Measurements from ENCODE around the gene SIAH2. TPM values are rescaled to one million over a fixed set of nuclear protein-coding genes. Genes with fewer than 3 reads are reported as not detected.

SIAH2 gene
- total and polyA plus RNA-seq, 4 experiments from 2014 or later: 28.3 to 48.3 (median 32.7) TPM

DNA sequence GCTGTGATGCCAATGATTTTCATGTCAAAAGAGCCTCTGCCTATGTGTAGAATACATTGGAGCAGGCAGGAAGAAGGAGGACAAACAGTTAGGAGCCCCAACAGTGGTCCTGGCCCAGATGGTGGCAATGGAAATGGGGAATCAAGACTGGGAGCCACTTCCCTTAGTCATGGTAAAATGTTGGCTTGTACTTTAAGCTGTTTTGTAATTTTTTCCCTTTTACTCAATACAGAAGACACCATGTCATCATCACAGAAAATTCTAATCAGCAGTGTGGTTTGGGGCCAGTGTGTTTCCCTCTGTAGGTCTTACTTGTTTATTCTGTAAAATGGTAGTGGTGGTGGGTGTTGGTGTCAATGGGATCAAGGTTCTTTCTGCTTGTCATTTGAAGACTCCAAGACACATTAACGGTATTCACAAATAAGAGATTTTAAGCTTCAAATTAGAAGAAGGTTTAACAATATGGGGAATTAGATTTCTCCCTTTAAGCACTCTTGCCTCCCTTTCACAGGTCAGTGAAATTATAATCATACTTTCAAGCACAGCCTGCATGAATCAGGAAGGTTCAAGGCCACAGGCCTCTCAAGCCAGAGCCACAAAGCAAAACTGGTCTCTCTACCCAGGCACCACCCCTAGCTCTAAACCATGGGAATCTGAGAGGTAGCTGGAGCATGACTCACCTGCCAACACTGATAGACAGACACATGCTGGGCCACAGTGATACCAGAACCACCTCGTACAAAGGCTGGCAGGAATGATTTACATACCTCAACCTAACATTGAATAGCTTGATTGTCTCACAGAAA is 24.9 kb downstream of the SIAH2 start:
- H3K4me1 ChIP-seq (ENCODE audit: insufficient read depth, low read length): peaks cover 47% of the 10 kb centered on the region
- CTCF ChIA-PET (ENCODE audit: partially characterized antibody): interaction anchor here (1.0 to 1.6 kb wide), 3 partner anchors 16 to 50 kb away, joined by 3 to 6 read pairs (median 5); no protein-coding TSS in a partner anchor
- peaks cover 29 to 60% (median 45%) of the 10 kb centered on the region in 4 donors for H3K4me1 Mint-ChIP-seq

DNA sequence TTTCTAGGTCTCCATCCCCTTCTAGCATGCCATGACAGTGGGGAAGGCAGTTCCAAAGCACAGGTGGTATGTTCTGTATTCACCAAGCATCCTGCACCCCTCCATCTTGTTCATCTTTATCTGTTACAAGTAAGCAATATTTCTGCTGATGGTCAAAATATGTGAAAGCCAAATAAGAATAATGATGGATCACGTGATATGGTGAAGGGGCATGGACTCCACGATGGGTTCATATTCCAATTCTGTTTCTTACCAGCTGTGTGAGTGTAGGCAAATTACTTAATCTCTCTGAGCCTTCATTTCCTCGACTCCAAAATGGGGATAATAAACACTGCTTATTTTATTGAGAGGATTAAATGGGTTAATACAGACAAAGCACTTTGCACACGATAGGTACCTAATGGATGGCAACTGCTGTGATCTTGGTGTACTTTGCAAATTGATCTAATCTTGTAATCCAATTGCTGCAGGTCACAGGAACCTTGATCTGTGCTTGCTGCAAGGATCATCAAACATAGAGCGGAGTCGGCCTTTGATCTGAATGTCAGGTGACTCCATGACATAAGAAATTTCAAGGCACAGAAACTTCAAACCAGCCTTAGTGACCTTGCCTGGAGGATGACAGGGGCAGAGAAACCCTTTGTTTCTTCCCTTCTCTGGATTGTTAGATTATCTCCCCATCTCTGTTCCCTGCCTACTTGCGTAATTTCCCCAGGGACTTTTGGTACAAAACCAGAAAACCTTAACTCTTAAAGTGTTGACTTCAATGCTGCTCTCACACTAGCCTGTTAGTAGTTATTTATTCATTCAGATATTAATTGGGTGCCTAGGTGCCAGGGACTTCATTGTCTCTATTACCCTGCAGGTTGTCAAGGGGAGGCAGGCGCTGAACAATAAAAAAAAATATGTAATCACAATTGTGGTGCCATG is 25.8 kb downstream of the SIAH2 start:
- H3K4me3 Mint-ChIP-seq: no peak overlapping the region
- H3K27me3 Mint-ChIP-seq: no peaks in the 10 kb centered on the region
- POLR2A ChIA-PET (ENCODE audit: partially characterized antibody): interaction anchor here (0.7 to 1.7 kb wide), 2 partner anchors 14 to 26 kb away, joined by 3 to 5 read pairs; partner anchors contain the start of gene SIAH2
- intact Hi-C loops (cut with micrococcal nuclease): no loop called here
- Histone ChIP-seq H3K9me3 (ENCODE audit: control insufficient read depth in 1 of 2, low read length in 2 of 2) (no peaks in the 10 kb centered on the region), H3K4me1 (ENCODE audit: insufficient read depth, low read length) (peaks cover 41% of the 10 kb centered on the region), H3K36me3 (ENCODE audit: insufficient read depth, low read length) (peaks cover 11% of the 10 kb centered on the region), H3K27me3 (ENCODE audit: insufficient read depth, low read length) (no peaks in the 10 kb centered on the region), H3K27ac (ENCODE audit: low read depth, low read length) (no peak overlapping the region), H3K4me3 (ENCODE audit: low read length in 2 of 2) (no peak overlapping the region)
- CTCF ChIA-PET (ENCODE audit: partially characterized antibody): interaction anchor here (1.0 to 1.6 kb wide), 2 partner anchors 15 to 51 kb away, joined by 3 to 6 read pairs; no protein-coding TSS in a partner anchor
- H3K4me1 Mint-ChIP-seq: peaks cover 23 to 50% (median 39%) of the 10 kb centered on the region in 4 donors
- peaks cover 0 to 2% (median 0%) of the 10 kb centered on the region in 8 donors for H3K9me3 Mint-ChIP-seq
- peak overlapping the region in 5 of 7 donors; percentile 1 to 89 (median 47) for H3K27ac Mint-ChIP-seq
- DNase-seq: peak in 3 of 5 donors; percentile 10 to 59 (median 25)
- H3K36me3 Mint-ChIP-seq: peaks cover 11 to 16% of the 10 kb centered on the region in 2 donors

More for the DNA sequence above, 24.9 kb downstream of the SIAH2 start:
- Histone ChIP-seq H3K27me3 (ENCODE audit: insufficient read depth, low read length) (no peaks in the 10 kb centered on the region), H3K9me3 (ENCODE audit: control insufficient read depth in 1 of 2, low read length in 2 of 2) (no peaks in the 10 kb centered on the region), H3K36me3 (ENCODE audit: insufficient read depth, low read length) (peaks cover 20% of the 10 kb centered on the region), H3K4me3 (ENCODE audit: low read length in 2 of 2) (no peak overlapping the region), H3K27ac (ENCODE audit: low read depth, low read length) (no peak overlapping the region)
- Mint-ChIP-seq H3K4me3 (no peak overlapping the region), H3K27ac (peak overlapping the region in 5 of 7 donors; percentile 1 to 89 (median 36)), H3K36me3 (peaks cover 18 to 22% of the 10 kb centered on the region in 2 donors), H3K9me3 (peaks cover 0 to 2% (median 0%) of the 10 kb centered on the region in 8 donors), H3K27me3 (no peaks in the 10 kb centered on the region)
- POLR2A ChIA-PET (ENCODE audit: partially characterized antibody): interaction anchor here (0.7 to 1.1 kb wide), 2 partner anchors 13 to 25 kb away, joined by 3 to 7 read pairs; partner anchors contain the start of gene SIAH2
- intact Hi-C loops (cut with micrococcal nuclease): no loop called here
- DNase-seq: peak in 1 of 5 donors; percentile 43

DNA sequence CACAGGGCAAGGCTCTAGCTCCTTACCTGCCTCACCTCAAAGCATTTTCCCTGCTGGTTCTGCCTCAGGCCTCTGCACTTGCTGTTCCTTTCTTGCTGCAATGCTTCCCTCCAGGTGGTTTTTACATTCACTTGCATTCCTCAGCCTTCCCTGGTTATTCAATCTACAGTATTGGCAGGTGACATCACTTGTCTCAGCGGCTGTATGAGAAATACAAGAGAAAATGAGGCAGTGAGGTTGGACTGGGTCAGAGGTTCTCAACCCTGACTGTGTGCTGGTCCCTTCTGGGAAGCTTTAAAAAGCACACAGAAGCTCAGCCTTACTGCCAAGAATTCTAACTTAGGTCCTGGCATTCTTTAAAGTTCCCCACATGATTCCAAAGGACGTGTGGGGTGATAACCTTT is 26.7 kb downstream of the SIAH2 start:
- no peaks in the 10 kb centered on the region for H3K27me3 ChIP-seq (ENCODE audit: insufficient read depth, low read length)
- H3K27me3 Mint-ChIP-seq: no peaks in the 10 kb centered on the region
- H3K36me3 Mint-ChIP-seq: peaks cover 7% of the 10 kb centered on the region in 2 donors
- peaks cover 22 to 43% (median 35%) of the 10 kb centered on the region in 4 donors for H3K4me1 Mint-ChIP-seq
- peak overlapping the region in 1 of 7 donors; percentile 1 for H3K27ac Mint-ChIP-seq
- ChIA-PET POLR2A (ENCODE audit: partially characterized antibody) (interaction anchor here (1.7 kb wide), 1 partner anchor 27 kb away, joined by 5 read pairs; the partner anchor contains the start of gene SIAH2), CTCF (ENCODE audit: partially characterized antibody) (interaction anchor here (1.7 kb wide), 1 partner anchor 15 kb away, joined by 7 read pairs; no protein-coding TSS in a partner anchor)
- no peaks in the 10 kb centered on the region for H3K9me3 ChIP-seq (ENCODE audit: control insufficient read depth in 1 of 2, low read length in 2 of 2)
- H3K27ac ChIP-seq (ENCODE audit: low read depth, low read length): no peak overlapping the region
- peaks cover 0 to 2% (median 0%) of the 10 kb centered on the region in 8 donors for H3K9me3 Mint-ChIP-seq
- DNase-seq: no peak
- intact Hi-C loops (cut with micrococcal nuclease): no loop called here
- no peak overlapping the region for H3K4me3 Mint-ChIP-seq
- H3K4me3 ChIP-seq (ENCODE audit: low read length in 2 of 2): no peak overlapping the region
- H3K4me1 ChIP-seq (ENCODE audit: insufficient read depth, low read length): peaks cover 36% of the 10 kb centered on the region
- peaks cover 3% of the 10 kb centered on the region for H3K36me3 ChIP-seq (ENCODE audit: insufficient read depth, low read length)

GRCh38 chr3:150734795-150735119 is 28.2 kb downstream of the SIAH2 start:
- Histone ChIP-seq H3K4me3 (ENCODE audit: low read length in 2 of 2) (no peak overlapping the region), H3K27me3 (ENCODE audit: insufficient read depth, low read length) (no peaks in the 10 kb centered on the region), H3K4me1 (ENCODE audit: insufficient read depth, low read length) (peaks cover 21% of the 10 kb centered on the region), H3K27ac (ENCODE audit: low read depth, low read length) (no peak overlapping the region), H3K9me3 (ENCODE audit: control insufficient read depth in 1 of 2, low read length in 2 of 2) (no peaks in the 10 kb centered on the region), H3K36me3 (ENCODE audit: insufficient read depth, low read length) (no peaks in the 10 kb centered on the region)
- CTCF ChIA-PET (ENCODE audit: partially characterized antibody): interaction anchor here (1.1 to 1.7 kb wide), 4 partner anchors 8 to 53 kb away, joined by 3 to 7 read pairs (median 6); no protein-coding TSS in a partner anchor
- peaks cover 0 to under 1% (median 0%) of the 10 kb centered on the region in 8 donors for H3K9me3 Mint-ChIP-seq
- H3K36me3 Mint-ChIP-seq: no peaks in the 10 kb centered on the region
- no peak for DNase-seq
- no peak overlapping the region for H3K27ac Mint-ChIP-seq
- H3K4me1 Mint-ChIP-seq: peaks cover 11 to 28% (median 21%) of the 10 kb centered on the region in 4 donors
- no peaks in the 10 kb centered on the region for H3K27me3 Mint-ChIP-seq
- H3K4me3 Mint-ChIP-seq: no peak overlapping the region
- POLR2A ChIA-PET (ENCODE audit: partially characterized antibody): interaction anchor here (2.2 kb wide), 1 partner anchor 29 kb away, joined by 9 read pairs; the partner anchor contains the start of gene SIAH2
- intact Hi-C loops (cut with micrococcal nuclease): no loop called here

DNA sequence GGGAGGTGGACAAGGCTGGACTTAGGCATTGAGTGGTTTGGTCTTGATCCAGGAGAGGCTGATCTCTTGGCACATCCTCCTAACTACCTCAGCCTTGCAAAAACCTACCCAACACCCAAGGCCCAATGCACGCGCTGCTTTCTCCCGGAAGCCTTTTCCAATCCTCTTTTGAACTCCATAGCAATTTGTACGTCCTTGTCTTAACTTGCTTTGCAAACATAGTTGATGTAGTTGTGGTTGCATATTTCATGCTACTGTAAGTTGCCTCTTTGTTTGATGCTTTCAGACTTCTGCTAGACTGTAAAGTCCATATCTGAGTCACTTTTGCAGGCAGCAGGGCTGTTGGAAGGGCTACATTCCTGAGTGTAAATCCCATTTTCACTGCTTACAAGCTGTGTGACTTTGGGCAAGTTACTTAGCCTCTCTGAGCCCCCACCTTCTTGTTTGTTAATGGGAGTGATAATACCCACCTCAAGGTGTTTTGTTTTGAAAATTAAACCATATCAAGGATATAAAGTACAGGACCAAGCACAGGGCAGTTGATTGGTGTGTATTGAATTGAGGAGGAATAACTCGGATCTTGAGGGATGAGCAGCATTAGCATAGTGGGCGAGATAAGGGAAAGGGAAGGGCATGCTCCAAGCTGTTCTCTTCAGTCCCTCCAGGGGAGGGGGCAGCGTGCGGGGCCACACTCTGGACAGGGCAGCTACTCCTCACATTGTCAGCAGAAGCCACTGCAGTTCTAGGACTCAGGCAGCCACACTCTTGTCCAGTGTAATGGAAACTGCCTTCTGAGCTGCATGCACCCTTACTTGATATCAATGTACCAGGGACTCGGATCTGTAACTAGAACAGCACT is 28.8 kb downstream of the SIAH2 start:
- Histone ChIP-seq H3K4me3 (ENCODE audit: low read length in 2 of 2) (no peak overlapping the region), H3K27ac (ENCODE audit: low read depth, low read length) (no peak overlapping the region), H3K36me3 (ENCODE audit: insufficient read depth, low read length) (no peaks in the 10 kb centered on the region), H3K27me3 (ENCODE audit: insufficient read depth, low read length) (no peaks in the 10 kb centered on the region), H3K9me3 (ENCODE audit: control insufficient read depth in 1 of 2, low read length in 2 of 2) (no peaks in the 10 kb centered on the region), H3K4me1 (ENCODE audit: insufficient read depth, low read length) (peaks cover 15% of the 10 kb centered on the region)
- POLR2A ChIA-PET (ENCODE audit: partially characterized antibody): interaction anchor here (2.2 kb wide), 1 partner anchor 30 kb away, joined by 9 read pairs; the partner anchor contains the start of gene SIAH2
- peaks cover 6 to 22% (median 16%) of the 10 kb centered on the region in 4 donors for H3K4me1 Mint-ChIP-seq
- DNase-seq: no peak
- CTCF ChIA-PET (ENCODE audit: partially characterized antibody): interaction anchor here (1.1 to 1.6 kb wide), 3 partner anchors 9 to 54 kb away, joined by 3 to 6 read pairs (median 5); no protein-coding TSS in a partner anchor
- intact Hi-C loops (cut with micrococcal nuclease): no loop called here
- no peak overlapping the region for H3K4me3 Mint-ChIP-seq
- H3K27ac Mint-ChIP-seq: no peak overlapping the region
- no peaks in the 10 kb centered on the region for H3K27me3 Mint-ChIP-seq
- H3K36me3 Mint-ChIP-seq: no peaks in the 10 kb centered on the region
- no peaks in the 10 kb centered on the region for H3K9me3 Mint-ChIP-seq

DNA sequence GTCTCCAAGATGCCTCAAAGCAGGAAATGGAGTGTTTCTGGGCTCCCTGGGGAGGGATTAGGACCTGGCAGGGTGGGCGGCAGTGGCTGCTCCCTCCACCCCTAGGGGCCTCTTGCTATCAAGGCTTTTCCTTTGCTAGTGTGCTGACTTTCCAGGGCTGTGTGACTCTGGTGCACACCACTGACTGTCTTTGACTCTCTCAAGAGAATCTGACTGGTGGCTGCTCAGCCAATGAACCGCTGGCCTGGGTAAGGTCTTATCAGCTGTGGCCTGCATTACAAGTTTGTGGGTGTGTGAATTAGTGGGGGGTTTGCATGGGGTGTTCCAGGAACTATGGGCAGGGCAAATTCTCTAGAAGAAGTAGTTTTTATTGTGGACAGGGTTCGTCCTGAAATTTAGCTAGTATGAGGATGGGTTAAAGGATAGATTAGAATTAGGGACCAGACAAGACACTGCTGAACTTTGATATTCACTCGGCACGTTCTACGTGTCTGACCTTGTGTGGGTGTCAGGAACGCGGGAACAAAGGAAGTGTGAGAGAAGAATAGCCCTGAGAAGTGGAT is 29.5 kb downstream of the SIAH2 start:
- H3K36me3 Mint-ChIP-seq: no peaks in the 10 kb centered on the region
- peaks cover 6 to 16% (median 11%) of the 10 kb centered on the region in 4 donors for H3K4me1 Mint-ChIP-seq
- H3K4me3 ChIP-seq (ENCODE audit: low read length in 2 of 2): no peak overlapping the region
- ChIA-PET CTCF (ENCODE audit: partially characterized antibody) (interaction anchor here (1.5 to 1.6 kb wide), 2 partner anchors 10 to 12 kb away, joined by 3 to 6 read pairs; no protein-coding TSS in a partner anchor), POLR2A (ENCODE audit: partially characterized antibody) (interaction anchor here (2.2 kb wide), 1 partner anchor 30 kb away, joined by 9 read pairs; the partner anchor contains the start of gene SIAH2)
- H3K4me1 ChIP-seq (ENCODE audit: insufficient read depth, low read length): peaks cover 9% of the 10 kb centered on the region
- H3K27ac ChIP-seq (ENCODE audit: low read depth, low read length): no peak overlapping the region
- no peaks in the 10 kb centered on the region for H3K36me3 ChIP-seq (ENCODE audit: insufficient read depth, low read length)
- H3K27me3 Mint-ChIP-seq: no peaks in the 10 kb centered on the region
- no peak overlapping the region for H3K4me3 Mint-ChIP-seq
- no peaks in the 10 kb centered on the region for H3K27me3 ChIP-seq (ENCODE audit: insufficient read depth, low read length)
- H3K27ac Mint-ChIP-seq: no peak overlapping the region
- intact Hi-C loops (cut with micrococcal nuclease): no loop called here
- H3K9me3 Mint-ChIP-seq: no peaks in the 10 kb centered on the region
- DNase-seq: no peak
- no peaks in the 10 kb centered on the region for H3K9me3 ChIP-seq (ENCODE audit: control insufficient read depth in 1 of 2, low read length in 2 of 2)

Data from CD4-positive, alpha-beta memory T cell (primary cell).